HG03442 (cell line): ENCODE results near the gene TNFSF9.
"Not testable (repeated sequence)": the region's sequence is repeated elsewhere in the genome, so short reads cannot be mapped to it uniquely, and the experiment has no call there.

Experiments used
- ATAC-seq: cut with Tn5 transposase; IDR thresholded peaks from one replicate; pipeline ENCODE4 v1.9.1; 2021; ENCODE audit warnings: mild to moderate bottlenecking, moderate library complexity; ENCODE audit not compliant: unreplicated experiment

TNFSF9 gene

GRCh38 chr19:6570764-6571163 lies 39.9 kb downstream of the TNFSF9 start:
- ATAC-seq = no peak

GRCh38 chr19:6571167-6571566 lies 40.3 kb downstream of the TNFSF9 start:
- ATAC-seq = no peak

- no peak for ATAC-seq
Observed at GRCh38 chr19:6572217-6572616, 41.4 kb downstream of the TNFSF9 start.

GRCh38 chr19:6573350-6573749 lies 42.5 kb downstream of the TNFSF9 start:
- ATAC-seq = no peak

- ATAC-seq = no peak
Observed at GRCh38 chr19:6576869-6577475, 46.1 kb downstream of the TNFSF9 start.

GRCh38 chr19:6577476-6578125 lies 46.8 kb downstream of the TNFSF9 start:
- ATAC-seq = peak; percentile 70

GRCh38 chr19:6579450-6580178 lies 48.8 kb downstream of the TNFSF9 start:
- ATAC-seq = no peak

- ATAC-seq = no peak
Observed at GRCh38 chr19:6580313-6580712, 49.5 kb downstream of the TNFSF9 start.

GRCh38 chr19:6582515-6583484 lies 52.0 kb downstream of the TNFSF9 start:
- ATAC-seq = not testable (repeated sequence)
